Adrenal gland (tissue), 5 donors: ENCODE measurements around the gene EPG5.

Experiments used
- POLR2A ChIP-seq, 2 donors: fragments of 450-650 bp; IDR thresholded peaks; one replicate each; pipeline ENCODE4 v1.6.1; 2017; ENCODE audit warnings: antibody characterized with exemption in 2 of 2, mild to moderate bottlenecking in 2 of 2, moderate library complexity in 1 of 2
- TF ChIP-seq, protein P1 (sequence below), 6 experiments: fragments of 450-650 bp in 4 of 6; fragments of 200-600 bp in 2 of 6; sonication (generic) in 1 of 6; IDR thresholded peaks; 1 replicate in 5 of 6; 2 replicates in 1 of 6; pipeline versions ENCODE4 v1.5.1 to v1.8.0; 2016 to 2021; ENCODE audit warnings: antibody characterized with exemption in 6 of 6, mild to moderate bottlenecking in 2 of 6, moderate library complexity in 1 of 6
- donor health status: DM: no; HTN: no; CAD: no.

DNA sequence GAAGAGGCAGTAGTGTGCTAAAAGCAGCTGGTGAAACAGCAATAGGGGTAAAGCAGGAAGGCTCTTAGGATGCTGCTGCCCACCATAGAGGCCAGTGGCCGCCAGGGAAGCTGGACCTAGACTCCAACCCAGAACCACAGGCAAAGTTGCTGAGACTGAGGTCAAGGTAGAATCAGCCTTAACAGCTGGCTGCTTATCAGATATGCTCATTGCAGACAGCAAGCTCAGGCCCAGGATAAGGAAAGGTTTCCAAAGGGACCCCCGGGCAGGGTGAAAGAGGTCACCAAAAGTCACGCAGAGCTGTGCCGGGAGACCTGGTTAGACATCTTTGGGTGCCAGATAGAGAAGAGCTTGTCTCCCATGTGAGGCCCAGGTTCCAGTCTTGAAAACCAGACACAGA, 42.9 kb upstream of the EPG5 start:
- TF ChIP-seq, protein P1, sequence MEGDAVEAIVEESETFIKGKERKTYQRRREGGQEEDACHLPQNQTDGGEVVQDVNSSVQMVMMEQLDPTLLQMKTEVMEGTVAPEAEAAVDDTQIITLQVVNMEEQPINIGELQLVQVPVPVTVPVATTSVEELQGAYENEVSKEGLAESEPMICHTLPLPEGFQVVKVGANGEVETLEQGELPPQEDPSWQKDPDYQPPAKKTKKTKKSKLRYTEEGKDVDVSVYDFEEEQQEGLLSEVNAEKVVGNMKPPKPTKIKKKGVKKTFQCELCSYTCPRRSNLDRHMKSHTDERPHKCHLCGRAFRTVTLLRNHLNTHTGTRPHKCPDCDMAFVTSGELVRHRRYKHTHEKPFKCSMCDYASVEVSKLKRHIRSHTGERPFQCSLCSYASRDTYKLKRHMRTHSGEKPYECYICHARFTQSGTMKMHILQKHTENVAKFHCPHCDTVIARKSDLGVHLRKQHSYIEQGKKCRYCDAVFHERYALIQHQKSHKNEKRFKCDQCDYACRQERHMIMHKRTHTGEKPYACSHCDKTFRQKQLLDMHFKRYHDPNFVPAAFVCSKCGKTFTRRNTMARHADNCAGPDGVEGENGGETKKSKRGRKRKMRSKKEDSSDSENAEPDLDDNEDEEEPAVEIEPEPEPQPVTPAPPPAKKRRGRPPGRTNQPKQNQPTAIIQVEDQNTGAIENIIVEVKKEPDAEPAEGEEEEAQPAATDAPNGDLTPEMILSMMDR (IDR thresholded peaks at IDR 0.05), result no peak
- no peak for TF ChIP-seq POLR2A (IDR thresholded peaks at IDR 0.05)
